ENCODE data around the gene RYK. TPM values are rescaled to one million over a fixed set of nuclear protein-coding genes. Genes with fewer than 3 reads are reported as not detected.

RYK gene
- total and polyA plus RNA-seq, 2 experiments from 2014 or later, result 22.8 to 100 TPM

DNA sequence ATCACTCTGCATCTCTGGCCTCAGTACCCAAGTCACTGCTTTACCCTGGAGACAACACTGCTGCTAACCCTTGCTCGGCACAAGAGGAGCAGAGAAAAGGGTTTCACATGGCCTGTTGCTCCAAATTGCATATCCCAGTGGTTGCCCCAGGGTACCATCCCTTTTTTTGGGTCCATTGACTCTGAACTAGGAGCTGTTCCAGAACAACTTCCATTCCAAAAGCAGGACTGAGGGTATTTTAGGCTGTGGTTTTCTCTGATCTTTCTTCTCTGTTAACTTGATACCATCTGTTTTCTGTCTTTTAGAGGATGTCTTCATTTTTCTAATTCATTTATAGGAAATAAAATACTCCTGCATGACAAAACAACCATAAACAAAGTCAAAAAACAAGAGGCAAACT, 17.3 kb upstream of the RYK start:
- Histone ChIP-seq H3K27ac (no peak overlapping the region), H2AFZ (no peak overlapping the region), H3K9me3 (ENCODE audit: low read depth) (no peaks in the 10 kb centered on the region), H3K79me2 (ENCODE audit: insufficient read depth) (no peaks in the 10 kb centered on the region), H3F3A (ENCODE audit: insufficient read depth) (no peaks in the 10 kb centered on the region), H3K9ac (no peak overlapping the region), H3K4me1 (ENCODE audit: insufficient read depth) (no peaks in the 10 kb centered on the region), H4K20me1 (ENCODE audit: insufficient read depth) (no peaks in the 10 kb centered on the region), H3K36me3 (ENCODE audit: low read depth) (no peaks in the 10 kb centered on the region), H3K4me2 (ENCODE audit: unreplicated experiment) (no peak overlapping the region), H3K4me3 (no peak overlapping the region), H3K27me3 (replicated peaks; ENCODE audit: insufficient read depth) (no peaks in the 10 kb centered on the region), H3K9me2 (ENCODE audit: insufficient read depth) (no peaks in the 10 kb centered on the region)
- no peak for DNase-seq
- in situ Hi-C loops (cut with MboI), result no loop called here
- 83 to 89% methylated on average over 1 of the region's 1 CpG for WGBS, 2 experiments (ENCODE audit: low coverage in 1 of 2, low lambda C conversion rate in 2 of 2, missing lambda C conversion rate in 2 of 2)
- TF ChIP-seq EZH2phosphoT487 (IDR thresholded peaks at IDR 0.05; ENCODE audit: insufficient read depth, low read depth), result no peak
- TF ChIP-seq EZH2 (IDR thresholded peaks at IDR 0.05; ENCODE audit: insufficient read depth, poor library complexity, severe bottlenecking), result no peak

DNA sequence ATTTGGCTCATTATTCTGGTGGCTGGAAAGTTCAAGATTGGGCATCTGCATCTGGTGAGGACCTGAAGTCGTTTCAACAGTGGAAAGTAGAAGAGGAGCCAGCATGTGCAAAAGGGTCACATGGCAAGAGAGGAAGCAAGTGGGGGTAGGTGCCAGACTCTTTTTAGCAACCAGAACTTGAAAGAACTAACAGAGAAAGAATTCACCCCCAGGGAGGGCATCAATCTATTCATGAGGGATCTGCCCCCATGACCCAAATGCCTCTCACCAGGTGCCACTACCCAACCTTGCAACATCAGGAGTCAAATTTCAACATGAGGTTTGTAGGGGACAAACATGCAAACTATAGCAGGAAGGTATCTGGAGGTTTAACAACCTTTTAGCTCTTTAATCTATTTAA, 10.3 kb upstream of the RYK start:
- Histone ChIP-seq H3K9me3 (ENCODE audit: low read depth) (no peaks in the 10 kb centered on the region), H3K4me2 (ENCODE audit: unreplicated experiment) (no peak overlapping the region), H2AFZ (no peak overlapping the region; the same call in 1 of the 2 replicates), H3F3A (ENCODE audit: insufficient read depth) (no peaks in the 10 kb centered on the region; the same call in 1 of the 2 replicates), H3K79me2 (ENCODE audit: insufficient read depth) (no peaks in the 10 kb centered on the region), H3K36me3 (ENCODE audit: low read depth) (no peaks in the 10 kb centered on the region), H3K9ac (no peak overlapping the region), H3K27ac (no peak overlapping the region), H3K4me3 (no peak overlapping the region), H4K20me1 (ENCODE audit: insufficient read depth) (no peaks in the 10 kb centered on the region), H3K9me2 (ENCODE audit: insufficient read depth) (no peaks in the 10 kb centered on the region), H3K27me3 (replicated peaks; ENCODE audit: insufficient read depth) (no peaks in the 10 kb centered on the region), H3K4me1 (ENCODE audit: insufficient read depth) (no peaks in the 10 kb centered on the region)
- 39 to 43% methylated on average over 1 of the region's 1 CpG for WGBS, 2 experiments (ENCODE audit: low coverage in 1 of 2, low lambda C conversion rate in 2 of 2, missing lambda C conversion rate in 2 of 2)
- in situ Hi-C loops (cut with MboI), result no loop called here
- DNase-seq, result no peak
- TF ChIP-seq EZH2phosphoT487 (IDR thresholded peaks at IDR 0.05; ENCODE audit: insufficient read depth, low read depth) (no peak), EZH2 (IDR thresholded peaks at IDR 0.05; ENCODE audit: insufficient read depth, poor library complexity, severe bottlenecking) (no peak)

DNA sequence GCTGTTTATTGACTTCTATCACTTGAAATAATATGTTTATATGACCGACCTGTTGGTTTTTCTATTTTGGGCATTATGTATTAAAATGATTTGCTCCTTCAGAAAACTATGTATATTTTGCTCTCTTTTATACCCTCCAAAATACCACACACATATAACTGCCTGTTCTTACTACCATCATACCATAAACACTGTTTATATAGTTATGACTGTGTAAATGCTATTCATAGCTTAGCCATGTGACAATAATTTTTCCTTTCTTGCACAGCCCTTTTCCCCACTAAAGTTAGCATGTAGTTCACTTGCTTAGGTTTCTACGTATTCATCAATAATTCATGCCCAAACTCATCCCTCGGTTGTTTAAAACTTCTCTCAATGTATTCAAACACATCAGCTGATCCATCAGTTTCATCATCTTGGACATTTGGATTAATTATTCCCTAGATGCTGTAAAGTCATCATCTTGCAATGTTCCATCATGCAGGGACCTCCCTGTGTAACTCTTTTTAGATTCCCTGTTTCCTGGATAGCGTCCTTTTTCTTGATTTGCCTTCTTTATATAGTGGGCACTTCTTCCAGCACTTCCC, 8.2 kb upstream of the RYK start:
- 0 out of 2 replicates have a peak, but pooled peaks cover 3% of the 10 kb centered on the region for H3K4me1 ChIP-seq (ENCODE audit: insufficient read depth)
- no peaks in the 10 kb centered on the region for H4K20me1 ChIP-seq (ENCODE audit: insufficient read depth)
- WGBS, 2 experiments (ENCODE audit: low coverage in 1 of 2, low lambda C conversion rate in 2 of 2, missing lambda C conversion rate in 2 of 2), result 92 to 97% methylated on average over 4 of the region's 4 CpGs
- H3K4me3 ChIP-seq, result no peak overlapping the region
- H2AFZ ChIP-seq, result no peak overlapping the region
- in situ Hi-C loops (cut with MboI), result no loop called here
- H3K79me2 ChIP-seq (ENCODE audit: insufficient read depth), result no peaks in the 10 kb centered on the region
- no peak overlapping the region for H3K27ac ChIP-seq
- no peaks in the 10 kb centered on the region for H3K9me3 ChIP-seq (ENCODE audit: low read depth)
- DNase-seq, result no peak
- no peak overlapping the region for H3K9ac ChIP-seq
- TF ChIP-seq EZH2 (IDR thresholded peaks at IDR 0.05; ENCODE audit: insufficient read depth, poor library complexity, severe bottlenecking) (no peak), EZH2phosphoT487 (IDR thresholded peaks at IDR 0.05; ENCODE audit: insufficient read depth, low read depth) (no peak)
- H3K36me3 ChIP-seq (ENCODE audit: low read depth), result no peaks in the 10 kb centered on the region
- no peak overlapping the region for H3K4me2 ChIP-seq (ENCODE audit: unreplicated experiment)
- H3F3A ChIP-seq (ENCODE audit: insufficient read depth), result no peaks in the 10 kb centered on the region; the same call in 1 of the 2 replicates
- H3K27me3 ChIP-seq (replicated peaks; ENCODE audit: insufficient read depth), result no peaks in the 10 kb centered on the region
- no peaks in the 10 kb centered on the region for H3K9me2 ChIP-seq (ENCODE audit: insufficient read depth)

DNA sequence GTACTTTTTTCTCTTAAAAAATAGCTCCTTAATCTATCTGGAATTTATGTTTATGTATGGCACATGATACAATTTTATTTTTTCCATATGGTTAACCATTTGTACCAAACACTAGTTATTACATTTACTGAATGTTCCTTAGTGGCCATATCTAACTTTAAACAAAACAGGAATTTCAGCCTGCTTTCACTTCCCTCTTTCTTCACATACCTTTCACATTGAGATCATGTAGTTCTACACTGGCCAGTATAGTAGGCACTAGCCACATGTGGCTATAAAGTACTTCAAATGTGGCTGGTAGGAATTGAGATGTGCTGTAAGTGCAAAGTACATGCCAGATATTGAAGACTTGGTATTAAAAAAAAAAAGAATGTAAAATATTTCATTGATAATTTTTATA, 4.7 kb upstream of the RYK start:
- Histone ChIP-seq H3K4me3 (no peak overlapping the region), H3K9ac (no peak overlapping the region), H4K20me1 (ENCODE audit: insufficient read depth) (no peaks in the 10 kb centered on the region), H3K4me2 (ENCODE audit: unreplicated experiment) (no peak overlapping the region), H3K4me1 (ENCODE audit: insufficient read depth) (0 out of 2 replicates have a peak, but pooled peaks cover 6% of the 10 kb centered on the region), H3K9me3 (ENCODE audit: low read depth) (no peaks in the 10 kb centered on the region), H3K27ac (no peak overlapping the region), H3K36me3 (ENCODE audit: low read depth) (no peaks in the 10 kb centered on the region), H3K27me3 (replicated peaks; ENCODE audit: insufficient read depth) (no peaks in the 10 kb centered on the region), H3K9me2 (ENCODE audit: insufficient read depth) (no peaks in the 10 kb centered on the region), H3F3A (ENCODE audit: insufficient read depth) (peaks cover 4% of the 10 kb centered on the region; the same call in 1 of the 2 replicates), H2AFZ (no peak overlapping the region), H3K79me2 (ENCODE audit: insufficient read depth) (peaks cover 7% of the 10 kb centered on the region; the same call in 1 of the 2 replicates)
- TF ChIP-seq EZH2 (IDR thresholded peaks at IDR 0.05; ENCODE audit: insufficient read depth, poor library complexity, severe bottlenecking) (no peak), EZH2phosphoT487 (IDR thresholded peaks at IDR 0.05; ENCODE audit: insufficient read depth, low read depth) (no peak)
- DNase-seq, result no peak
- in situ Hi-C loops (cut with MboI), result no loop called here

Data from GM23248 (cell line).